WTC11 (cell line): ENCODE data around the gene JAZF1. TPM values are rescaled to one million over a fixed set of nuclear protein-coding genes. Genes with fewer than 3 reads are reported as not detected.

Experiments
- ATAC-seq: fragments of 200-7000 bp; cut with Tn5 transposase; 2 replicates; pipeline ENCODE4 v1.10.0; 2021; ENCODE audit warnings: mild to moderate bottlenecking, moderate library complexity
- CTCF ChIA-PET: fragments of 300-600 bp; sonication (Branson Sonifier 250); formaldehyde crosslinking; loops from one replicate; lab custom pipeline; 2021; ENCODE audit warnings: antibody characterized with exemption; lab: Charles Lee
- POLR2A ChIA-PET: fragments of 350-600 bp; sonication (Branson Sonifier 250); formaldehyde crosslinking; loops from one replicate; lab custom pipeline; 2021; ENCODE audit warnings: antibody characterized with exemption; lab: Charles Lee
- DNase-seq: peaks from one replicate; pipeline ENCODE4 v3.0.0; 2021; ENCODE audit warnings: low spot score
- H3K27ac Mint-ChIP-seq: 2 replicates; pipeline ENCODE4 v1.8.0; 2021; ENCODE audit warnings: mixed read lengths
- H3K27me3 Mint-ChIP-seq: 2 replicates; pipeline ENCODE4 v1.8.0; 2021; ENCODE audit warnings: low read depth, mild to moderate bottlenecking, moderate library complexity, mixed read lengths
- H3K36me3 Mint-ChIP-seq: 2 replicates; pipeline ENCODE4 v1.8.0; 2021; ENCODE audit warnings: mixed read lengths
- H3K4me1 Mint-ChIP-seq: 2 replicates; pipeline ENCODE4 v1.8.0; 2022; ENCODE audit warnings: mixed read lengths
- H3K4me3 Mint-ChIP-seq: 2 replicates; pipeline ENCODE4 v1.8.0; 2021; ENCODE audit warnings: mild to moderate bottlenecking, moderate library complexity, mixed read lengths
- H3K9me3 Mint-ChIP-seq: 2 replicates; pipeline ENCODE4 v1.8.0; 2021; ENCODE audit warnings: mixed read lengths
- ELF4 ChIP-seq: sonication (generic); formaldehyde crosslinking; IDR thresholded peaks from 2 replicates; pipeline ENCODE4 v1.8.1; 2022; ENCODE audit warnings: low read depth, mild to moderate bottlenecking, moderate library complexity, missing genetic modification reagents
- ESRRA ChIP-seq: sonication (generic); formaldehyde crosslinking; IDR thresholded peaks from 2 replicates; pipeline ENCODE4 v1.8.1; 2022; ENCODE audit warnings: mild to moderate bottlenecking, missing genetic modification reagents, borderline replicate concordance
- PRDM15 ChIP-seq: sonication (generic); formaldehyde crosslinking; IDR thresholded peaks from 2 replicates; pipeline ENCODE4 v1.8.0; 2022; ENCODE audit warnings: missing genetic modification reagents
- USF2 ChIP-seq: sonication (generic); formaldehyde crosslinking; IDR thresholded peaks from 2 replicates; pipeline ENCODE4 v1.8.1; 2023; ENCODE audit warnings: mild to moderate bottlenecking, missing genetic modification reagents, moderate library complexity
- ZNF423 ChIP-seq: fragments of 250-450 bp; sonication (Bioruptor Pico); IDR thresholded peaks from 2 replicates; pipeline ENCODE4 v2.1.2; 2022; ENCODE audit warnings: mild to moderate bottlenecking, moderate library complexity
- total RNA-seq: library from RNA; stranded (reverse); gene quantifications from 3 replicates; pipeline ENCODE4 v1.2.3, GENCODE V29; 2021
- TF ChIP-seq, protein P1 (sequence below): fragments of 250-450 bp; sonication (Bioruptor Pico); IDR thresholded peaks from 2 replicates; pipeline ENCODE4 v1.9.0; 2021; ENCODE audit warnings: mild to moderate bottlenecking
- TF ChIP-seq, protein P2 (sequence below): sonication (generic); formaldehyde crosslinking; IDR thresholded peaks from 2 replicates; pipeline ENCODE4 v1.8.0; 2022; ENCODE audit warnings: mild to moderate bottlenecking, missing genetic modification reagents
- TF ChIP-seq, protein P3 (sequence below): sonication (generic); formaldehyde crosslinking; IDR thresholded peaks from 2 replicates; pipeline ENCODE4 v1.8.0; 2023; ENCODE audit warnings: missing genetic modification reagents

The JAZF1 gene
- total RNA-seq, 1 experiment from 2014 or later = 19.0 TPM

- no peak for TF ChIP-seq USF2 (CRISPR knock-in tag)
- TF ChIP-seq, protein P1, sequence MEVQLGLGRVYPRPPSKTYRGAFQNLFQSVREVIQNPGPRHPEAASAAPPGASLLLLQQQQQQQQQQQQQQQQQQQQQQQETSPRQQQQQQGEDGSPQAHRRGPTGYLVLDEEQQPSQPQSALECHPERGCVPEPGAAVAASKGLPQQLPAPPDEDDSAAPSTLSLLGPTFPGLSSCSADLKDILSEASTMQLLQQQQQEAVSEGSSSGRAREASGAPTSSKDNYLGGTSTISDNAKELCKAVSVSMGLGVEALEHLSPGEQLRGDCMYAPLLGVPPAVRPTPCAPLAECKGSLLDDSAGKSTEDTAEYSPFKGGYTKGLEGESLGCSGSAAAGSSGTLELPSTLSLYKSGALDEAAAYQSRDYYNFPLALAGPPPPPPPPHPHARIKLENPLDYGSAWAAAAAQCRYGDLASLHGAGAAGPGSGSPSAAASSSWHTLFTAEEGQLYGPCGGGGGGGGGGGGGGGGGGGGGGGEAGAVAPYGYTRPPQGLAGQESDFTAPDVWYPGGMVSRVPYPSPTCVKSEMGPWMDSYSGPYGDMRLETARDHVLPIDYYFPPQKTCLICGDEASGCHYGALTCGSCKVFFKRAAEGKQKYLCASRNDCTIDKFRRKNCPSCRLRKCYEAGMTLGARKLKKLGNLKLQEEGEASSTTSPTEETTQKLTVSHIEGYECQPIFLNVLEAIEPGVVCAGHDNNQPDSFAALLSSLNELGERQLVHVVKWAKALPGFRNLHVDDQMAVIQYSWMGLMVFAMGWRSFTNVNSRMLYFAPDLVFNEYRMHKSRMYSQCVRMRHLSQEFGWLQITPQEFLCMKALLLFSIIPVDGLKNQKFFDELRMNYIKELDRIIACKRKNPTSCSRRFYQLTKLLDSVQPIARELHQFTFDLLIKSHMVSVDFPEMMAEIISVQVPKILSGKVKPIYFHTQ (CRISPR knock-in tag) = no peak
- TF ChIP-seq, protein P2, sequence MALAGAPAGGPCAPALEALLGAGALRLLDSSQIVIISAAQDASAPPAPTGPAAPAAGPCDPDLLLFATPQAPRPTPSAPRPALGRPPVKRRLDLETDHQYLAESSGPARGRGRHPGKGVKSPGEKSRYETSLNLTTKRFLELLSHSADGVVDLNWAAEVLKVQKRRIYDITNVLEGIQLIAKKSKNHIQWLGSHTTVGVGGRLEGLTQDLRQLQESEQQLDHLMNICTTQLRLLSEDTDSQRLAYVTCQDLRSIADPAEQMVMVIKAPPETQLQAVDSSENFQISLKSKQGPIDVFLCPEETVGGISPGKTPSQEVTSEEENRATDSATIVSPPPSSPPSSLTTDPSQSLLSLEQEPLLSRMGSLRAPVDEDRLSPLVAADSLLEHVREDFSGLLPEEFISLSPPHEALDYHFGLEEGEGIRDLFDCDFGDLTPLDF = no peak
- TF ChIP-seq ESRRA (CRISPR knock-in tag) = no peak
Observed at GRCh38 chr7:28083998-28084985, 96.3 kb downstream of the JAZF1 start (continued).

DNA sequence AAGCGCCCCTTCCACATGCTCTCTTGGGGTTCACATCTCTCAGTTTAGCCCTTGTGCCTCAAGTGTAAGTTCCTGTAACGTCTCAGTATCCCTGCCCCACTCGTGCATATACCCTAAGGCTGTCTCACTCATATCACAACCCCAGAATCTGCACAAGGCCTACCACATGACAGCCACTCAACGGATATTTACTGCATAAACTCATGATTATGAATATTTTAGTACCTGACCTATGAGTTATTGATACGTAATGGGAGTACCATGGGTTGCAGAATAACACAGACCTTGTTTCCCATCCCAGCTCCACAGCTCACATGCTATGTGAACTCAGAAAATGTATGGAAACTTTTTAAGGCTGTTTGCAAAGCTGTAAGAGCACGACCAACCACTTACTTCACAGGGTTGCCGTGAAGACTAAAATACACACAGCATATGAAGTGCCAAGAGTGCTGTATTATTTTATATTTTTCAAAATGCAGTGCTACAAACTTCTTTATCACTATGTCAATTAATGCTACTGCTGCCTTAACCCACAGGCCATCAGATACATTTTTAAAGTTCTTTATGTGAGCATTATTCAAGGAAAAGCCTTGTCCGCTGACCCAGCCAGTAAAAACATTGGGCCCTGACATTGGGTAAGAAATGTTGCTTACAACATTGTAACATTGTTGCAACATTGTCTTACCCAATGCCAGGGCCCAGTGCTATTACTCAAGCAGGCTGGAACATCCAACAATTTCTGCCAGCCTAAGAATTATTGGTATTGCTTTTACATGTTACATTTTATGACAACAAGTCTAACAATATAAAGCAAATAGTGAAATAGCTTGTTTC lies 97.2 kb downstream of the JAZF1 start:
- Mint-ChIP-seq H3K36me3 (no peaks in the 10 kb centered on the region), H3K9me3 (no peaks in the 10 kb centered on the region), H3K4me1 (peaks cover 23% of the 10 kb centered on the region), H3K4me3 (no peak overlapping the region), H3K27me3 (no peaks in the 10 kb centered on the region), H3K27ac (no peak overlapping the region)
- DNase-seq (no peak), ATAC-seq (no peak)
- POLR2A ChIA-PET = no interaction called here
- TF ChIP-seq, protein P3, sequence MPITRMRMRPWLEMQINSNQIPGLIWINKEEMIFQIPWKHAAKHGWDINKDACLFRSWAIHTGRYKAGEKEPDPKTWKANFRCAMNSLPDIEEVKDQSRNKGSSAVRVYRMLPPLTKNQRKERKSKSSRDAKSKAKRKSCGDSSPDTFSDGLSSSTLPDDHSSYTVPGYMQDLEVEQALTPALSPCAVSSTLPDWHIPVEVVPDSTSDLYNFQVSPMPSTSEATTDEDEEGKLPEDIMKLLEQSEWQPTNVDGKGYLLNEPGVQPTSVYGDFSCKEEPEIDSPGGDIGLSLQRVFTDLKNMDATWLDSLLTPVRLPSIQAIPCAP = no peak
- no peak for TF ChIP-seq ELF4 (CRISPR knock-in tag)
- CTCF ChIA-PET = interaction anchor here (2.4 to 18.4 kb wide), 2 partner anchors 10 to 22 kb away, joined by 24 to 248 read pairs; no protein-coding TSS in a partner anchor

GRCh38 chr7:28082071-28082470 lies 98.5 kb downstream of the JAZF1 start:
- ATAC-seq (no peak), DNase-seq (no peak)
- no peak overlapping the region for H3K27ac Mint-ChIP-seq
- CTCF ChIA-PET = interaction anchor here (0.9 to 18.4 kb wide), 5 partner anchors 11 to 50 kb away, joined by 3 to 248 read pairs (median 17); no protein-coding TSS in a partner anchor
- H3K27me3 Mint-ChIP-seq = no peaks in the 10 kb centered on the region
- no peaks in the 10 kb centered on the region for H3K9me3 Mint-ChIP-seq
- peaks cover 22% of the 10 kb centered on the region for H3K4me1 Mint-ChIP-seq
- no peaks in the 10 kb centered on the region for H3K36me3 Mint-ChIP-seq
- POLR2A ChIA-PET = no interaction called here
- no peak overlapping the region for H3K4me3 Mint-ChIP-seq
- no peak for TF ChIP-seq PRDM15 (CRISPR knock-in tag)
- no peak for TF ChIP-seq ZNF423 (CRISPR knock-in tag)
